ENCODE measurements around the gene ARHGAP26.

ARHGAP26 gene

GRCh38 chr5:143153332-143154119 is 383.3 kb downstream of the ARHGAP26 start:
- FAIRE-seq = no peak

DNA sequence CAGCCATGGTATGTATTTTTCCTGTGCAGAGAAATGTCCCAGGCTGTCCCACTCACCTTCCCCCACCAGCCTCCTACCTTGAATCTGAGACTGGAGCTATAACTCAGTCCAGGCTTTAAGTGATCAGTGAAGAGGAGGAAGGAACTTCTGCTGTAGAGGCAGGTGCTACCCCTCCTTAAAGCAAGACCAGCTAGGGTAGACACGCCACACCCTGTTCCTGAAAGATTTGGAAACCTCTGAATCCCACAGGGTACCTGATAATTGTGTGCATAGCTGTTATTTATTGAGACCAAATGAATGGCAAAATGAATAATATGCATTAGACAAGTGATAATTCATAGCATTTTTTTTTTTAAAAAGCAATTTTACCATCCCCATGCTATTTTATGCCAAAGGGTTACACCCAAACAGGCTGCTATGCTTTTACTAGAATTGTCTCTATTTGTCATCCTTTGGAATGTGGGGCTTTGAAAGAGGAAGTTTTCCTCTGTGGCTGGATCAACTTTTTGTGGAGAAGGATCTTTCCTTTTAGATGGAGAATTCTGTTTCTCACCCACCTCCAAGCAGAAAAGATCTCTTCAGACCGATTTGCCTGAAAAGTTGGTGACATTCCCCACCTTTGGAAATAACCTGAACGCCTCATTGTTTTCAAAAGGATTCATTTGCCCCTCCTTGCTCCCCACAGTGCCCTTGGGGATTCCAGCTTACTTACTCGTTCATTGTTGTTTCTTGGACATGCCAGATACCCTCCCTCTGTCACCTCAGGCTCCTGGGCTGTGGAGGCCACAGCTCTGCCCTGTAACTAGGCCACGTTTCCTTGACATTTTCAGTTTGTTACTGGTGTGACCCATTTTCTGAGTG is 384.6 kb downstream of the ARHGAP26 start:
- FAIRE-seq = no peak

DNA sequence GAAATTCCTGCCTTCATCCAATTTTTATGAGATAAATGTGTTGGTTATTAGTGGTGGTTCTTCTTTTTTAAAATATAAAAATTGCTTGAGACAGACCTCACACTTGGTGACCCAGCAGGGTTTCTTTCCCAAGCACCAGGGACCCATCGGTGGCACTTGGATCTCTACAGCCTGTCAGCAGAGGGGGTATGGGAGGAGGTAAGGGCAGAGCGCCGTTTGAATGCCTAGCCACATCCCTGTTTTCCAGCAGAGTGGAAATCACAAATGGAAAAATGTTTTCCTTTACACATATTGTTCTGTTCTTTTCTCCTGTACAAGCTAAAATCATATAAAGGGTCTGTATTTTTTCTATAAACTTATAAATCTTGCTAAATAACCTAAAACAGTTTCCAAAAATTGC is 385.3 kb downstream of the ARHGAP26 start:
- FAIRE-seq = no peak

GRCh38 chr5:143156086-143156485 is 385.9 kb downstream of the ARHGAP26 start:
- FAIRE-seq = no peak

GRCh38 chr5:143156572-143156971 is 386.4 kb downstream of the ARHGAP26 start:
- FAIRE-seq = no peak

DNA sequence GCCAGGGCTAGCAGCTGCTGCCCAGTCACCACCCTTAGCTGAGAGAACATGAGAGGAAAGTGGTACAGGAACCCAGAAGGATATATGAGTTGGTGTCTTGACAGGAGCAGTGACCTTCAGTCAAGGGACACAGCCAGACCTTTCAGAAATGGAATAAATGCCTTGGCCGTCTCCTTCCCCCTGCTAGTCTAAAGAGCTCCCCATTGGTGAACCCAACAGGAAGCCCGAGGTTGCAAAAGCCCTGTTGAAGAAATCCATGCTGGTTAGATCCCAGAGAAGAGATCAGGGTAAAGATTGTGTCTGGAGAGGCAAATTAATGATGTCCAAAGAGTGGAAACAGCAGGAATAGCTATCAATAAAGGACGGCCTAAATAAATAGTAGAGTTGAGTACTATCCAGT is 388.9 kb downstream of the ARHGAP26 start:
- no peak for FAIRE-seq

DNA sequence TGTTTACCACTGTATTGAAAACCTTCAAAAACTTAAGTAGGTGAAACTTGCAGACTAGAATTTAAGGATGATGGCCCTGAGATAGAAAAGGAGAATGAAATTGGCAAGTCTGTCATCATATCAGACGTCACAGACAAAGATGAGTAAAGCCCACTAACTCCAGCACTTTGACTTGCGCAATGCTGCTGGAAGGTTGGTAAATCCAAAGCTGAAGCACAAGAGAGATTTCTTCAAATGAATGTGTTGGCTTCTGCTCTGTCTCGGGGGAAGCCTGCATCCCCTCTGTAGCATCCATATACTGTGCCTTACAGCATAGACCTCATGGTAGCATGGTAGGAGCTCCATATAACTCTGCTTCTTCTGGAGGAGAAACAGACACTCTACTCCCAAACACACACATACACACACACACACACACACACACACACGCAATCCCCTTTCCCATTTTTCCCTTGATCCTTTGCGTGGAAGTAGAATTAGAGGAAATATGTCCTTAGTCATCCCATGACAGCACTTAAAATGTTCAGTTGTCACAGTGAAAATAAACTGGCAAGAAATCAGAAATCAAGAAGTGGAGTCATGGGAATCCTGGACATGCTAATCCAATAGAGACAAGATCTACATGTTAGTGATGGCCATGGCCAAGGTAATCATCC is 391.8 kb downstream of the ARHGAP26 start:
- FAIRE-seq = no peak

- FAIRE-seq = no peak
These were observed 392.6 kb downstream of the ARHGAP26 start for GRCh38 chr5:143162810-143163209.

DNA sequence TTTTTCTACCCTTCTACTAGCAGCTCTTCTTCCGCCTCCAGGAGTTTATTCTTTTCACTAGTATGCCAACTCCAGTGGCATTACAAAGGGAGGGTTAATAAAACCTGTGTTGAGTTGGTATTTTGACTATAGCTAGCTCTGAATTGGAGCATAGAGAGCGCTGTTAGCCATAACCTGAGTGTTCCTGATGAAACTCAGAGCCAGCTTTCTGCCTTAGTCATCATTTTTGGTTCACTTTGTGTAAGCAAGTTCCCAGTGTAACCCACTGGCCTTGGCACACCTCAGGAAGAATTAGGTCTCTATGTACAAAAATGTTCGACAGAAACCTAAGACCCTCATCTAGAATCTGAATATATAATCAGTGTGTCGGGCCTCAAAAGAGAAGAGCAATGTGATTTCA is 394.4 kb downstream of the ARHGAP26 start:
- FAIRE-seq = no peak

DNA sequence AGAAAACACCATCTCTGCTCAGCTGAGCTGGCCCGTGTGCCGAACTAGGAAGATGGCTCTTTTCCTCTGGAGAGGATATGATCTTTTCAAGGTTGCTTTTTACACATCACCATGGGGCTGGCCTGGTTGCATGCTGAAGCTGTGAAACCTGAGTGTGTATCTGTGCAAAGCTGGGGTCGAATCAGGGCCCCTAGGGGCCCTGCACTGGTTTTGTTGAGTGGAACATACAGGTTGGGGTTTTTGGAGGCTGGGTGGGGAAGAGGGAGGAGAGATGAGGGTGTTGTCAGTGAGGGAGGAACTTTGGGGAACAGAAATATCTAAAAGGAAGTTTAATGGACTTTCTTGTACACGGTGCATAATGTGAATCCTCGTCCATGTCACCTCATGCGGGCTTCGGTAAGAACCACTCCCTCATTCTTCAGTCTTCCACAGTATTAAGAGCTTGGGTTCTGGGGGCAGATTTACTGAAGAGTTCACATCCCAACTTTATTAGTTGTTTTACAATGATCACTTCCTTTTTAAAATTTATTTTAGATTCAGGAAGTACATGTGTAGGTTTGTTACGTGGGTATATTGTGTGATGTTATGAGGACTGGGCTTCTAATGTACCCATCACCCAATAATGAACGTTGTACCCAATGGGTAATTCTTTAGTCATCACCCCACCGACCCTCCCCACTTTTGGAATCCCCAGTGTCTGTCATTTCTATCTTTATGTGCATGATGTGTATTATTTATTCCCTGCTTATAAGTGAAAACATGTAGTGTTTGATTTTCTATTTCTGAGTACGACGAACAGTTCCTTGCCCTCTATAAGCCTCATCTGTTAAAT is 395.1 kb downstream of the ARHGAP26 start:
- FAIRE-seq = no peak

DNA sequence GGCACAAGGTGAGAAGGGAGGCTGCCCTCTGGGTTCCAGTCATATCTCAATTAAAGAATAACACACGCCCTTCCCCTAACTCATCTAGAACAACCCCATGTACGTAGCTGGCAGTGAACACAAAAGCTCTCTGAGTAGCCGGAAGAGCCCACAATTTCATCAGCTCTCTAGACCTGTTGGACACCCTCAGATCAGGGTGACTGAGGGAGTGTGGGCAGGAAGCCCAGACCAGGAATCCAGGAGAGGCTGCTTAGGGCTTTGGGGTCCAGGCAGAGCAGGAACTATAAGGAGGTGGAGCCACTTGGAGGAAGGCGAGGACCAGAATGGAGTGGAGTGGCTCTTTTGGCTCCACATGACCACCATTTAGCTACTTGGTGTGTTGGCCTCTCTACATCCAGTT is 395.9 kb downstream of the ARHGAP26 start:
- FAIRE-seq = no peak

DNA sequence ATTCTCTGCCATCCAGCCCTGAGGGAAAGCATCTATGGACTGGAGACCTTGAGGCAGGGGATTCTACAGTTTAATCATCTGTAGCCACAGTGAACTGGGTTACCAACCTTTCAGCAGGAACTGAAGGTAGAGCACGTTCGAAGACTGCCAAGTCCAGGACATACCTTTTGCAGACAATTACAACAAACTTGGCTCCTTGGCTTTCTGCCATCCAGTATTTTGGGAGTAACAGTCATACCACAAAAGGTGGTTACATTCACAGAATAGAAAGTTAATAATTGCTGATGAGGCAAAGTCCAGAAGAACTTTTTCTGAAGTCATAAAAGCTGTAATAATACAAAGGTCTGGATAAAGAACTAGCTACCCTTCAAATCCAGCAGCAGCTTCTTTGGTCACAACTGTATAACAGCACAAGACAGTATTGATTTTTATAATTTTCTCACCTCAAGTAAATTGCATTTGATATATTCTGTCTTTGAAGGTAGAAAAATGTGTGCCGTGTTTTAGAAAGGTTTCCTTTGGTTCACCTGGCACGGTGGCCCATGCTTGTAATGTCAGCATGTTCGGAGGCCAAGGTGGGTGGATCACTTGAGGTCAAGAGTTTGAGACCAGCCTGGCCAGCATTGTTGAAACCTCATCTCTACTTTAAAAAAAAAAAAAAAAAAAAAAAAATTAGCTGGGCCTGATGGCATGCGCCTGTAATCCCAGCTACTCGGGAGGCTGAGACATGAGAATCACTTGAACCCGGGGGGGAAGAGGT is 396.7 kb downstream of the ARHGAP26 start:
- FAIRE-seq = no peak

DNA sequence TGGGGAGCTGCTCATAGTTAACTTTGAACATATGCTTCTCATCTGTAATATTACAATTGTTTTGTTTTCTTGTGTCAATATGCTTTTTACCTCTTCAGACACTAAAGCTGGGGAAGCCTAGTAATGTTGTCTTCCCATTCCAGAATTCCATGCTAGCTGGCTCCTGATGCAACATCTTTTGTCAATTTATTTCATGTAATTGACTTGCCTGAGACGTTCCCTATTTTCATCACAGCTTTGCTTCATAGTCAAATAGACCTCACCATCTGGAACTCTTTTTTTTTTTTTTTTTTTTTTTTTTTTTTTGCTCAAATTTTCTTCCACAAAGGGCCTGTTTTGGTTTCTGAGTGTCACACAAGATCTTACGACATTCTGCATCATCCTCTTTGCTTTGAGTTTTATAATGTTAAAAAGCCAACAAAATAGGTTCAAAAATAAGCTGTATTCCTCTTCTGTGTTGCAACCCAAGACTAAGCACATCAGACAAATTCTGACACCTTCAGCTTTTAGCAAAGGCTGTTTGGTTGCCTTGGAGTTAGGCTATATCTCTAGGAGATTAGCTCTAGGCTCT is 398.1 kb downstream of the ARHGAP26 start:
- no peak for FAIRE-seq

DNA sequence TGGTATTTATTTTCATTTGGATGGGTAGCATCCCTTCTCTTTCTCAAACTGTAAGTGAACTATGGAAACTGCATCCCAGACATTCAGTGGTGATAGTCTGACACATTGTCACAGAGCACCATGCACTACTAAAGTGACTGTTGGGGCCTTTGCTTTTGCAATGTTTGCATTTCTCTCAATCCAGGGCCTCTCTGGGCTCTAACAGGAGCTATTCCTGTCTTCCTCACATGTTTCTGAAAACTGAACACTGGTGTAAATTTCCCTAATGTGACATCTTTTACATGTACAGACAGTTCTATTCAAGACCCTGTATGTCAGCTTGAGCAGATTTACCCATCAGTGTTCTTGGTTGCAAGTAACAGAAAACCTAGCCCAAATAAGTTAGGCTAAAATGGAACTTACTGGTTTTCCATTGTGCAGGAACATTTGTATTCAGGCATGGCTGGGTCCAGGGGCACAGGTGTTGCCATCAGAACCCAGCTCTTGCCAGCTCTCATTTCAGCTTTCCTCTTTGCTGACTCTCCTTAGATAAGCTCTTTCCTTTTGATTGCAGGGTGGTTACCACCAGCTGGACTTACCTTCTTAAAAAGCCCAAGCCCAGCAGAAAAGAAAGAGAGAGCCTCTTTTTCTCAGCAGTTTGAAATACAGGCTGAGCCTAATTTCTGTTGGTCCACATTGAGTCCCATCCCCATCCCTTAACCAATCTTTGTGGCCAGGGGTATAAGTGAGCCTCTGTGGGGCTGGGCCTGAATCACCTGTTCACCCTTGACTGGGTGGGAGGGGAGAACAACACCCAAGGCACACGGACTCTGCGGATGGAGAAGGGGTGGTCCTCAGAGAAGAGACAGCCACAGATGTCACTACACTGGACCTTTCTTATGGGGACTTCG is 399.0 kb downstream of the ARHGAP26 start:
- FAIRE-seq = no peak

- no peak for FAIRE-seq
These were observed 399.9 kb downstream of the ARHGAP26 start for GRCh38 chr5:143170104-143170503.

- no peak for FAIRE-seq
These were observed 400.8 kb downstream of the ARHGAP26 start for GRCh38 chr5:143170977-143171376.

GRCh38 chr5:143172739-143173138 is 402.6 kb downstream of the ARHGAP26 start:
- FAIRE-seq = no peak

DNA sequence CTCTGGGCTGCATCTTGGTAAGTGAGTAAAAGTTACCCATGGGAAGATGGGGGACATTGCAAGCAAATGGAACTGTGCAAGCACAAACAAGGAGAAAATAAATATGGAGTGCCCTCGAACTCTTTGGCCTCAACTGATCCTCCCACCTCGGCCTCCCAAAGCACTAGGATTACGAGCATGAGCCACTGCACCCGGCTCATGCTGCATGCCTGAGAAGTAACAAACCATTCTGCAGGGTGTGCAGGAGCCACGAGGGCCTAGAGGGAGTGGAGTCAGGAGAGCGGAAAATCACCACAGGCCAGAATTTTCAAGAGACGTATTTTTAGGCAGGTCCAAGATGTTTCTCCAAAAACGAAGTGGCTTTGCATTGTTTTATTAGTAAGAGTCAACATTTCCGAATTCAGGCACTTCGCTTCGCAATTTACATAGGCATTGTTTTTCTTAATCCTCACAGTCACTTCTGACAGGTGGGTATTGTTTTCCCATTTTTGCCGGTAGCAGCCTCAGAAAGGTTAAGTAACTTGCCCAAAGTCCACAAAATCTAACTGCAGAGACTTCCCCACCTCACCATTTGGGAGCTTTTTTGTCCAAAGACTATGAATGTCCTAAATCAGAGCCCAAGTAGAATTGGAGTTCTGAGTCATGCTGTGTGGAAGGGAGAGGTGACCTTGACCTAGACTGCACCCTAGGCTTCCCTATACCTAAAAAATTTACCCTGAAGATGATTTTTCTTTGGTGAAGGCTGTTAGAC is 403.1 kb downstream of the ARHGAP26 start:
- FAIRE-seq = no peak

DNA sequence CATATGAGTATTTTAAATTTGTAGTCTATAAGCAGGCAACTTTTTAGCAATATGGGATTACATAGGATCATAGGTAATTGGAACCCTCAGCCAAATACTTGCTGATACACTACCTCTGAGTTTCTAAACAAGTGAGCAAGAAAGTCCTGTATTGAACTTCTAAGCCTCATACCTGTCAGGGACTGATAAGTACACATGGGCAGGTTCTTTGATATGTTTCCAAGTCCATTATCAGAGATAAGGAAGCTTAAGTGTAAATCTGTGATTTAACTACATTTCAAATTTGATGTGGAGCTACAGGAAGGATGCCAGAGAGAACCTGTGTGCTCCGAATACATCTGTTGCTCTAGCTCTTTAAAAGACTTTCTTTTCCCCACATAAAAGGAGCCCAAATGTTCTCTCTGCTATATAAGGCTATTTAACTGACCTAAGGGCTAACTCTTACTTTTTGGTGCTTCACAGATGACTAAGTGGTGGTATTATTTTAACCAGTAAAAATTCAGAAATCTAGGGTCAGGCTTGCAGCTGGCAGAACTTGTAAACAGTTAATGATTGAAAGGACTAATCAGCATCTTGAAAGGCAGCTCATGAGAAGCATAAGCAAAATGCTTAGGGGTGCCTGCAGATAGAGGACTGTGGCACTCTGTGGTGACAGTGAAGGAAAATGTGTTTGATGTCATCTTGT is 404.7 kb downstream of the ARHGAP26 start:
- no peak for FAIRE-seq
